ENCODE data around the gene LAGE3.

GRCh38 chrX:154428176-154429171, 50.6 kb downstream of the LAGE3 start, which contains the start of gene ATP6AP1:
- TF ChIP-seq CTCF (IDR thresholded peaks at IDR 0.05) (no peak), POLR2A (IDR thresholded peaks at IDR 0.05) (peak in 1 of 2 donors; percentile 82)
